MM.1S (cell line): ENCODE results near the gene TNFAIP1.

ENCODE experiments used
- DNase-seq: peaks from one replicate; pipeline ENCODE4 v3.0.0-alpha.2; 2015
- H2AFZ ChIP-seq: fragments of 300-600 bp; sonication (generic); 2 replicates; pipeline ENCODE4 v1.6.0; 2016; ENCODE audit warnings: antibody characterized with exemption, low read length
- H3F3A ChIP-seq: fragments of 300-600 bp; sonication (generic); 2 replicates; pipeline ENCODE4 v1.6.1; 2016; ENCODE audit warnings: mild to moderate bottlenecking, antibody characterized with exemption, low read length, moderate library complexity, mixed read lengths; ENCODE audit not compliant: insufficient read depth
- H3K27ac ChIP-seq: fragments of 300-600 bp; sonication (generic); 2 replicates; pipeline ENCODE4 v1.5.1; 2016; ENCODE audit warnings: mild to moderate bottlenecking, low read length
- H3K27me3 ChIP-seq: fragments of 300-600 bp; sonication (generic); replicated peaks from 2 replicates; pipeline ENCODE4 v1.6.0; 2016; ENCODE audit warnings: low read length; ENCODE audit not compliant: insufficient read depth
- H3K36me3 ChIP-seq: fragments of 300-600 bp; sonication (generic); replicated peaks from 2 replicates; pipeline ENCODE4 v1.6.1; 2016; ENCODE audit warnings: mild to moderate bottlenecking, low read length, mixed read lengths; ENCODE audit not compliant: insufficient read depth
- H3K4me1 ChIP-seq: fragments of 300-600 bp; sonication (generic); 2 replicates; pipeline ENCODE4 v1.6.1; 2016; ENCODE audit warnings: low read length, mixed read lengths
- H3K4me2 ChIP-seq: fragments of 300-600 bp; sonication (generic); 2 replicates; pipeline ENCODE4 v1.6.0; 2016; ENCODE audit warnings: low read depth, low read length
- H3K4me3 ChIP-seq: fragments of 300-600 bp; sonication (generic); 2 replicates; pipeline ENCODE4 v1.5.1; 2016; ENCODE audit warnings: low read length, mixed read lengths
- H3K79me2 ChIP-seq: fragments of 300-600 bp; sonication (generic); 2 replicates; pipeline ENCODE4 v1.6.1; 2016; ENCODE audit warnings: mixed run types, low read length, mixed read lengths
- H3K9ac ChIP-seq: fragments of 300-600 bp; sonication (generic); 2 replicates; pipeline ENCODE4 v1.6.1; 2016; ENCODE audit warnings: low read length, mixed read lengths
- H3K9me2 ChIP-seq: fragments of 300-600 bp; sonication (generic); replicated peaks from 2 replicates; pipeline ENCODE4 v1.6.1; 2016; ENCODE audit warnings: mild to moderate bottlenecking, low read length, mixed read lengths; ENCODE audit not compliant: insufficient read depth
- H3K9me3 ChIP-seq: fragments of 300-600 bp; sonication (generic); replicated peaks from 2 replicates; pipeline ENCODE4 v1.6.1; 2016; ENCODE audit warnings: mild to moderate bottlenecking, low read length, mixed read lengths; ENCODE audit not compliant: insufficient read depth
- H4K20me1 ChIP-seq: fragments of 300-600 bp; sonication (generic); 2 replicates; pipeline ENCODE4 v1.6.1; 2016; ENCODE audit warnings: mild to moderate bottlenecking, low read length, moderate library complexity, mixed read lengths; ENCODE audit not compliant: insufficient read depth
- CTCF ChIP-seq: fragments of 300-600 bp; sonication (generic); IDR thresholded peaks from 2 replicates; pipeline ENCODE4 v1.5.1; 2016; ENCODE audit warnings: antibody characterized with exemption, low read length, mixed read lengths
- EZH2 ChIP-seq: fragments of 300-600 bp; sonication (generic); optimal IDR thresholded peaks from 2 replicates; pipeline ENCODE3; 2017; ENCODE audit warnings: low read depth, mild to moderate bottlenecking, antibody characterized with exemption, low read length, mixed read lengths
- EZH2phosphoT487 ChIP-seq: fragments of 300-600 bp; sonication (generic); IDR thresholded peaks from 2 replicates; pipeline ENCODE4 v1.6.1; 2018; ENCODE audit warnings: antibody characterized with exemption, low read length

TNFAIP1 gene

GRCh38 chr17:28392491-28392890 is 56.9 kb downstream of the TNFAIP1 start:
- Histone ChIP-seq H4K20me1 (no peaks in the 10 kb centered on the region), H2AFZ (no peak overlapping the region), H3K4me2 (no peak overlapping the region), H3K9me3 (no peaks in the 10 kb centered on the region), H3F3A (no peaks in the 10 kb centered on the region), H3K4me1 (no peaks in the 10 kb centered on the region), H3K27ac (no peak overlapping the region), H3K79me2 (no peaks in the 10 kb centered on the region), H3K9me2 (no peaks in the 10 kb centered on the region), H3K4me3 (no peak overlapping the region), H3K36me3 (no peaks in the 10 kb centered on the region), H3K9ac (no peak overlapping the region), H3K27me3 (no peaks in the 10 kb centered on the region)
- no peak for TF ChIP-seq CTCF
- no peak for TF ChIP-seq EZH2phosphoT487
- no peak for TF ChIP-seq EZH2
- DNase-seq, result no peak

- Histone ChIP-seq H3K79me2 (no peaks in the 10 kb centered on the region), H3K4me2 (no peak overlapping the region), H3K36me3 (no peaks in the 10 kb centered on the region), H3F3A (no peaks in the 10 kb centered on the region), H3K9me2 (no peaks in the 10 kb centered on the region), H3K4me3 (no peak overlapping the region), H3K27me3 (no peaks in the 10 kb centered on the region), H3K4me1 (no peaks in the 10 kb centered on the region), H3K27ac (no peak overlapping the region), H3K9ac (no peak overlapping the region), H4K20me1 (no peaks in the 10 kb centered on the region), H3K9me3 (no peaks in the 10 kb centered on the region), H2AFZ (no peak overlapping the region)
- no peak for DNase-seq
- TF ChIP-seq CTCF (no peak), EZH2 (no peak), EZH2phosphoT487 (no peak)
Observed at GRCh38 chr17:28394337-28395116, 59.0 kb downstream of the TNFAIP1 start.

- no peaks in the 10 kb centered on the region for H3K27me3 ChIP-seq
- H3K36me3 ChIP-seq, result no peaks in the 10 kb centered on the region
- no peak overlapping the region for H2AFZ ChIP-seq
- H3K4me2 ChIP-seq, result no peak overlapping the region
- TF ChIP-seq CTCF, result no peak
- TF ChIP-seq EZH2phosphoT487, result no peak
- no peak for TF ChIP-seq EZH2
- H3K9ac ChIP-seq, result no peak overlapping the region
- H3K9me3 ChIP-seq, result no peaks in the 10 kb centered on the region
- no peaks in the 10 kb centered on the region for H3K79me2 ChIP-seq
- DNase-seq, result no peak
- no peaks in the 10 kb centered on the region for H3F3A ChIP-seq
- no peak overlapping the region for H3K27ac ChIP-seq
- H4K20me1 ChIP-seq, result no peaks in the 10 kb centered on the region
- H3K9me2 ChIP-seq, result no peaks in the 10 kb centered on the region
- H3K4me1 ChIP-seq, result no peaks in the 10 kb centered on the region
- no peak overlapping the region for H3K4me3 ChIP-seq
Observed at GRCh38 chr17:28395426-28395825, 59.9 kb downstream of the TNFAIP1 start.
